CD4-positive, alpha-beta T cell treated with Interleukin-12 subunit alpha and Interleukin-12 subunit beta, for 1 hour (primary cell): ENCODE data around the gene SGCD.

ENCODE experiments used
- DNase-seq: peaks from one replicate; pipeline ENCODE4 v3.0.0-alpha.2; 2020

Gene SGCD

GRCh38 chr5:156326718-156327259 is at the start of gene SGCD:
Gene SGCD, plus strand, starts transcription at chr5:156327164.
- DNase-seq, result no peak

DNA sequence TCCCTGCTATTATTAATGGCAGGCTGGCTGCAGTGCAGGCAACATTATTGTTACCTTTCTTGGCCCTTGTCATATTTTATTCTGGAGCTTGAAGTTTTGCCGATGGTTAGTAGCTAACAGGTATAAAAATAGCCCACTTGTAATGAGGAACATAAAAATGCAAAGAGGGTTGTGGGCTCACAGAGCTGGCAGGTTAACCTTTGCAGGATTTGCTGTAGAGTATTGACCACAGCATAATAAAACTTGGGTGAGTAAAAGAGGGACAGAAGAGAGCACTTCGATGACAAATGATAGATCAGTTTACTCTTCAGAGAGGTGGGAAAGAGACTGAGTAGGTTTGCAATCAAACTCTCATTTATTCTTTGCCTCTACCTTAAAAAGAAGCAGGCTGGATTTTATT is 49.7 kb upstream of the SGCD start:
- no peak for DNase-seq

GRCh38 chr5:156295431-156295830 is 31.5 kb upstream of the SGCD start:
- no peak for DNase-seq

DNA sequence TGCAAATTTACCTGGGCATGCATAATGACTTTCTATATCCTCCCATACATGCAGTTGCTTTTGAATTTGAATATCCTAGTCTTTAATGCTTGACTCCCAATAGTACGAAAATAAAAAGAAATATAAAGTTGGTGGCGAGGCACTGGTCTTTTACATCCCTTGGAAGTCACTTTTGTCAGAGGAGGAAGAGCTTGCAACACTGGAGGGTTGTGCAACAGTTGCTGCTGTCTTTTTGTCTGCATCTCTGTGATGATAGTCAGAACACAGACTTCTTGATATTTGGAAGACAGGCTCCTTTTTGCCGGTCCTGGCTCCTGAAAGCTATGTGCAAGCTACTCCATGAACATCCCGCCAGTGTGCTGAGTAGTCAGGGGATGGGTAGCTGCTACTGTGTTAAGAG is 16.8 kb upstream of the SGCD start:
- no peak for DNase-seq

GRCh38 chr5:156312897-156313694 is 13.9 kb upstream of the SGCD start:
- DNase-seq, result no peak

GRCh38 chr5:156314416-156314815 is 12.5 kb upstream of the SGCD start:
- DNase-seq, result no peak

- DNase-seq, result no peak
Observed at GRCh38 chr5:156322666-156323065, 4.3 kb upstream of the SGCD start.

- DNase-seq, result no peak
Observed at GRCh38 chr5:156327296-156327695, 332 bp downstream of the SGCD start.

DNA sequence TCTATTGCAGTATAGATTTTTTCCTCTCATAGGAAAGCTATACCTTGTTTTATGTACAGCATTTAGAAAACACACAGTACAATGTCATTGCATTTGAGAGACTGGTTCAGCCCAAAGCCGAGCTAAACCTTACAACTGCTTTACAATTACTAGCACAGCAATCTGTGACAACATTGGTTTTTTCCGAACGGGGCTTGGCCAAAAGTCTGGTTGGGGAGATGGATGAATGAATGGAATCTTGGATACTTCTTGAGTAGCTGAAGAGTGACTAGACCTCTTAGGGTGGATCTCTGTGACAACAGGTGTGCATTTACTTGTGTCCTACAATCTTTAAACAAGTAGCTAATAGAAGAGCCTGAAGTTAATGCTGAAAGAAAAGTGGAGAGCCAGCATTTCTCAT is 1.2 kb downstream of the SGCD start:
- DNase-seq, result no peak

DNA sequence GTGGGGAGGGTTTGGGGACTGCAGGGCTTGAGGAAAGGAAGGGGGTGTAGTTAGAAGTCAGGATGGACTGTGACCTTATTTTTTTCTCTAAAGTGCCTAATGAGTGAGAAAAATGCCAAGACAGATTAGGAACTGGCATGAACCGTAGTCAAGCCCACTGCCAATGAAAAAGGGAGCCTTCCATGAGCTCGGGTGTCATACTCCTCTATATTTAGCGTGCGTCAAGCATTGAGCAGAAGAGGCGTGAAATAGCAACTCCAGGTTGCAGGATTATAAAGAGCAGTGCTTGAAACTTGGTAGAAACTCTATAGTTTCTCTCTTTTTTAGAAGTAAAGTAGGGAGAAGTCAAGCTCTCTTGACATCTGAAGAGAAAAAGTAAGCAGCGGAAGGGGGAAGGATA is 1.8 kb downstream of the SGCD start:
- no peak for DNase-seq

DNA sequence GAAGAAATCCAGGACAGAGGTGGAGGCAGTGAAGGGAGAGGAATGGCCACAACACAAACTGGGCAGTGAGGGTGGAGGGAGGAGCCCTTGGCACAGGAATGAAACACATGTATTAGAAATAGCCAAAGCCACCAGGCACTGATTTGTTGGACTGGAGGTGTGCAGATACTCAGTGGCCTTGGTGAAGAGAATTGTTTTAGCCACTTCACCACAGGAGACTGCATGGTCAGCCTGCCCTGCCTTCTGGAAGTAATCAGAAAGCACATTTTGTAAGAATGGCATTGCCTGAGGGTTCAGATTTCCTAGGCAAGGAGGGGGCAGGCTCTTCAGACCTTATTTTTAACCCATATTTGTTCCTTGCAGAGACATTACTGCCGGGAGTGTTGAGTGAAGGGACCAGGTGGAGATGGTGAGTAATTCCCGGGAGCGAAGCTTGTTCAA is 2.2 kb downstream of the SGCD start:
- DNase-seq, result no peak

DNA sequence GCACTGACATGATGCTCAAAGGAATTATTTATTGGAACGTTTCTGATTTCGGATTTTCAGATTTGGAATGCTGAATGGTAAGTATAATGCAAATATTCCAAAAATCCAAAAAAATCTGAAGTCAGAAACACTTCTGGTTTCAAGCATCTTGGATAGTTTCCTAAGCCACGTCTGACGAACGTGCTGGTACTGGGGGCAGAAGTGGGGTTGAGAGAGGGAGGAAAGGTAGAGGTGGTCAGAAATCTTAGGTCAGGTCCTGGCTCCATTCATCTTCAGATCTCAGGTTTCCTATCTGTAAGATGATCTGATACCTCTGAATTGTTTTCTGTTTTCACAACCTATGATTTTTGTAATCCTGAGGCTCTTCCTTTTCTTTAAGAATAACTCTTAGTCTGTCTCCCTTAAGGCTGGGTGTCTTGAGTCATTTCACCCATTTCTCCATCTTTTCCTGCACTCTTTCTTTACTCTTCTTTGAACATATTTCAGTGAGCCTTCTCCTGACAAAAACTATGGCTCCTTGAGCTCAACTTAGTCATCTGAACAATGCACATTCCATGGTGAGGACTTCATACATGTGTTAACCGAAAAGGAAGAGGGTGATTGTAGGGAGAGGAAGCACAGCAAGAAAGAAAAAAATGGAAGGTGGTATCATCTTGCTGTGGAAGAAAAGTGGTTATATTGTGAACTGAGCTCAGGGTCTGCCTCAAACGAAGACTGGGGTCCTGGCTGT is 3.3 kb downstream of the SGCD start:
- no peak for DNase-seq

DNA sequence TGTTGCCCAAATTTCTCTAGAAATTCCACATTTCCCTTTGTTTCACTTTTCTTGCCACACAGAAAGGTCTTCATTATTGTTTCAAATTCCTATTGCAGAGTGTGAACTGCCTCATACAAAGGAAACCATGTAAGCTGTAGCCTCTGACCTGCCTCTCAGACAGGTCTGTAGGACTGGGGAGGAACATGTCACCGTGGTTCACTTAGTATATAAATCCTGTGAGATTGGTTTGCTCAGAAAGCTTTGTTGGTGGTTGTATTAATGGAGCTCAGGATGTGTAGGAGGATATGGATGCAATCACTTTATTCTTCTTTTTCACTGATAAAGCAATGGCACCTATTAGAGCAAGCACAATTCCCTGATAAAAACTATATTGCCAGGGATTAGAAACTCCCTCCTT is 4.2 kb downstream of the SGCD start:
- no peak for DNase-seq

- DNase-seq, result no peak
Observed at GRCh38 chr5:156331845-156332244, 4.9 kb downstream of the SGCD start.

- no peak for DNase-seq
Observed at GRCh38 chr5:156332245-156332644, 5.3 kb downstream of the SGCD start.

DNA sequence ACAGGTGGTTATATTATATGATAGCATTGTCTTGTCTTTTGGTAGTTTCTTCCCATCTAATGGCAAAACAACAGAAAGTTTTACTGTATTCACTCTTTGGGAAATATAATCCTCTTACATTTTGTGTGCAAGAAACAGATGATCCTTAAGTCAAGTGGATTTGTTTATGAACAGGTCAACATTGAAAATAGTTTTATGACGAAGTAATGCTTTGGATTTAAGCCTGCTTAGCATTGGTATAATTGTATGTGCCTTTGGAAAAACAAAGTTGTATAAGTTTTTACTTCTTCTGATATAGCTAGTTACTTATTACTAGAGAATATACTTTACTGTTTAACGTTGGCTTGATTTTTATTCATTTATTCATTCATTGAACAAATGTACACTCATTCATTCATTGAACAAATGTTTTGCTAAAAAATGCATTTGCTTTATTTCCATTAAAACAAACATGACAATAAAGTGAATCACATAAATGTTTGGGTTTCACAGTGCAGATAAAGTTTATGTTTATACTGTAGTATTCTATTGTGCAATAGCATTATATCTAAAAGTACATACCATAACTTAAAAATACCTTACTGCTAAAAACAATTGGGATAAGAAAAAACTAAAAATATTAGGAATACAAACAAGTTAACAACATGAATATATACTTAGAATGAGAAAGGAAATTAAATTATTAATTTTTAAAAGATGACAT is 12.3 kb downstream of the SGCD start:
- DNase-seq, result no peak

DNA sequence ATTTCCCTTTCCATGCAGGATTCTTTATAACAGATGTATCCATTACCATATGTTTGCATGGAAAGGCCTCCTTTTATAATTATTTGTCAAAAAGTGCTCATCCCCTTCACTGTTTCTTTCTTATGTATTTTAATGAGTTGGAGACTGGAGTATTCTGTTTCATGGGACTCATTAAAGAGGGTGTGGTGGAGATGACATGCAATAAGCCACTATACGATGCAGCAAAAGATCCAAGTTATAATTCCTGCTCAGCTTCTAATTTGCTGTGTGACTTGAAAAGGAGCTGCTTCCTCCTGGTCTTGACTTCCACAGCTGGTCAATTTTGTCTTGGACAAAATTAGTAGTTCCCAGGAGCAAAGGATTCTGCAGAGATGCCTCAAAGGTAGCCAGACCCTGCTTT is 13.9 kb downstream of the SGCD start:
- no peak for DNase-seq

DNA sequence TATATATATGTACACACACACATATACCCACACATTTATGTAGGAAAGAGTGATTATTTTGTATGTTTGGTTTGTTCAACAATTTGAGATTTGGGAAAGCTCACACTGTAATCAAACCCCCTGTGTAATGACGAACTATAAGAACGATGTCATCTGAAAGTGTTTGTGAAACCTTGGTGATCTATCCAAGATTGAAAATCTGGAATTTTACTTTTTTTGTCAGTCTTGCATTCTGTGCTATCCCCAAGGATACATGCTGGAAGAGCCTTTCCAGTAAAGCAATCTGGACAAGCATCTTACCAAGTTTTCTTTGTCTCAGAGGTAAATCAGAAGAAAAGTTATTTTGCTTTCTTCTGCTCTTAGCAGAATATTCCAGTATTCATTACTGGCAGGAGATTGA is 23.3 kb downstream of the SGCD start:
- DNase-seq, result no peak

DNA sequence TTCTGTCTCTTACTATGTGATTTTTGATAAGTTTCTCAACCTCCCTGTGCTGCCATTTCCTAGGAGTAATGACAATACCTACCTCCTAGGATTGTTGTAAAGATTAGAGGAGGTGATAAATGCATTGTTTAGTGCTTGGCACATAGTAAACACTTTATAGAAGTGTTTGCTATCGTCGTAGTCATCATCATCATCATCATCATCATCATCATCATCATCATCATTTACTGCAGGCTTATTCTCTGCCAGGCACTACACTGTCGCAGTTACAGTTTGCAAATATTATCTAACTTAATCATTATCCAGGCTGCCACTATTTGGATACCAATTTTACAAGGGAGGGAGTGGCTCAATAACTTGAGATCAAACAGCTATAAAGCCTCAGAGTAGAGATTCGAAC is 24.5 kb downstream of the SGCD start:
- no peak for DNase-seq

DNA sequence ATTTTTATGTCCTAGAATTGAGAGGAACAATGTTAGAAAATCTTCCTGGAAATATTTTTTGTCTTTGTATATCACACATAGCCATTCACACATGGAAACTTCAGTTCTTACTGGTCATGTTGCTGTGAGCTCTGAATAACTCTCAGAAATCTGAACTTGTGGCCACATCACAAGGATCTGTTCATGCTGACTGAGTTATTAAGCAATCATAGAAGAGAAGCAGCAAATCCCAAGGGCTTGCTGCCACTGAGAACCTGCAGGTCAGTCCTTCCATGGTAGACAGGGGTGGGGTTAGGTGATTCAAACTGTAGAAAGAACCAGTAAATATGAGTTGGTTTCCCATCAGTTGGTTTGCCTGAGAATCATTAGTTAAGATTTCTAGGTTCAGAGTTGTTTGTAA is 27.6 kb downstream of the SGCD start:
- no peak for DNase-seq

DNA sequence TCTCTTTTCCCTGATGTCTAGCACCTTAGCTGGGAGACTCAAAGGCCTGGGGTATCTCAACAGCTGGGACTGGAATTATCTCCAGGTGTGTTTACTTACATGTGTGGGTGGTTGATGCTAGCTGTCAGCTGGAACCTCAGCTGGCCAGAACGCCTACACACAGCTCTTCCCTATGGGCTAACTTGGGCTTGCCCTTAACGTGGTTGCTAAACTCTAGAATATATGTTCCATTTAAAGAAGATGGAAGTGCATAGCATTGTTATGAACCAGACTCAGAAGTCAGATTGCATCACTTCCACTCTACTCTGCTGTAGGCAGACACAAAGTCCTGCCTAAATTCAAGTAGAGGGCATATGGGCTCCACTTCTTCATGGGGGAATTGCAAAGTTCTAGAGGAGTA is 29.3 kb downstream of the SGCD start:
- DNase-seq, result no peak

DNA sequence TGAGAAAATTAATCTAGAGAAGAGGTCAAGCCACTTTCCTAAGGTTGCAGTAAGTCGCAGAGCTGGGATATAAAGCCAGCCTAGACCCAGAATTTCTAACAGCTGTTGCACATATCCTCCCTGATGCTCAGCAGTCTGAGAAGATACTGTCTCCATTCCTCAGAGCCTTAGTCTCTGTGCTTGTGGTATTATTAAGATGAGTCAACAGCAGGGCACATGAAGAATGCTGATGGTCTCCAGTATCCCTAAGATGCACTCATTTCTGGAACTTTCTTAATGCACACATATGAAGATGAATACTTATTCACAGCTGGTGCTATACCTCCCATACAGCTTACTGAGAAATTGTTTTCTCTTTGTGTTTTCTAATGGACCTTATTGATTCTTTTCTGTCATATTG is 32.5 kb downstream of the SGCD start:
- no peak for DNase-seq

DNA sequence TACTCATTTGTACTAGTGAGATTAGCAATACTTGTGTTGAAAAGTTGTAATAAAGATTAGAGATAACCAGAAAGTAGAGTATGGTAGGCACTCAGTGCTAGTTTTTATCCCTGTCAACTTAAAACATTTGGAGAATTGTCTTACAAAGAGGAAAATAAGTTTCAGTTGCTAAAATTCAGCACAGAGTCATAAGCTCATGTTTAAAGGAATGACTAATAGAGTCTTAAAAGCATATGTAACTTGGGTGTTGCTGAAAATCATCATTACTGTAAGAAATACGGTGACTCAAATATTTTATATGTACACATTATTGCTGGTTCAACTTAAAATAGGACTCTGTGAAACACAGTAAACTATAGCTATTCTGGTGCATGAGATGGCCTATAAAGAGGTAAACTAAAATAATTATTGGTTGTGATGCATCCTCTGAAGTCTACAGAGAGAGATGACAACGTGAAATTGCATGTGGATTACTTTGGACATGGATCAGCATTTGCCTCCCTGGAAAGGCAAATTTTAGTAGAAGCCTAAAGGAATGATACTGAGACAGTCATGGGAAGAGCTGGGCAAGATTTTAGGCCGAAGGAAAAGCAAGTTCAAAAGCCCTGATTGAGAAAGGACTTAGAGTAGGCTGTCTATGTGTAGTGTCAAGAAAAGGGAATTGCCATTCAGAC is 34.6 kb downstream of the SGCD start:
- DNase-seq, result no peak
